ENCODE measurements around the gene ELAVL3. TPM values are rescaled to one million over a fixed set of nuclear protein-coding genes. Genes with fewer than 3 reads are reported as not detected.

The ELAVL3 gene
- polyA plus RNA-seq, 1 donor from 2014 or later, result 38.7 TPM

GRCh38 chr19:11458236-11458900 is 22.5 kb downstream of the ELAVL3 start:
- no peak overlapping the region for H3K9ac ChIP-seq (ENCODE audit: low read length)
- H3K4me2 ChIP-seq (ENCODE audit: low read length), result no peak overlapping the region
- H3K9me2 ChIP-seq (ENCODE audit: insufficient read depth, low read length), result no peaks in the 10 kb centered on the region
- no peaks in the 10 kb centered on the region for H3K9me3 ChIP-seq (ENCODE audit: low read length)
- H4K20me1 ChIP-seq (ENCODE audit: insufficient read depth), result no peaks in the 10 kb centered on the region
- no peaks in the 10 kb centered on the region for H3F3A ChIP-seq (ENCODE audit: insufficient read depth, low read length, poor library complexity, severe bottlenecking)
- H3K79me2 ChIP-seq (replicated peaks; ENCODE audit: insufficient read depth, low read length), result no peaks in the 10 kb centered on the region
- H3K36me3 ChIP-seq (ENCODE audit: insufficient read depth, low read length), result no peaks in the 10 kb centered on the region
- TF ChIP-seq EZH2 (IDR thresholded peaks at IDR 0.05; ENCODE audit: borderline replicate concordance, insufficient read depth, low read length, poor library complexity, severe bottlenecking) (no peak), MXI1 (conservative IDR thresholded peaks at IDR 0.05; ENCODE audit: poor library complexity, severe bottlenecking) (no peak), SMC3 (conservative IDR thresholded peaks at IDR 0.05; ENCODE audit: poor library complexity) (no peak), RAD21 (conservative IDR thresholded peaks at IDR 0.05) (no peak), CTCF (IDR thresholded peaks at IDR 0.05; ENCODE audit: poor library complexity, severe bottlenecking) (no peak), REST (IDR thresholded peaks at IDR 0.05; ENCODE audit: borderline replicate concordance) (no peak), EP300 (conservative IDR thresholded peaks at IDR 0.05; ENCODE audit: poor library complexity, severe bottlenecking) (no peak), TAF1 (IDR thresholded peaks at IDR 0.05; ENCODE audit: low read depth) (no peak)
- H2AFZ ChIP-seq (ENCODE audit: low read depth, low read length), result no peak overlapping the region
- H3K27ac ChIP-seq (ENCODE audit: low read length), result no peak overlapping the region
- H3K27me3 ChIP-seq (ENCODE audit: insufficient read depth, low read depth, low read length), result no peaks in the 10 kb centered on the region
- no peak overlapping the region for H3K4me3 ChIP-seq (ENCODE audit: low read length)

- Histone ChIP-seq H2AFZ (ENCODE audit: low read depth, low read length) (no peak overlapping the region), H3K79me2 (replicated peaks; ENCODE audit: insufficient read depth, low read length) (no peaks in the 10 kb centered on the region), H3K4me3 (ENCODE audit: low read length) (no peak overlapping the region), H3K27me3 (ENCODE audit: insufficient read depth, low read depth, low read length) (no peaks in the 10 kb centered on the region), H3K36me3 (ENCODE audit: insufficient read depth, low read length) (no peaks in the 10 kb centered on the region), H3K9me3 (ENCODE audit: low read length) (no peaks in the 10 kb centered on the region), H3K4me2 (ENCODE audit: low read length) (no peak overlapping the region), H3K9ac (ENCODE audit: low read length) (no peak overlapping the region), H4K20me1 (ENCODE audit: insufficient read depth) (no peaks in the 10 kb centered on the region), H3K27ac (ENCODE audit: low read length) (no peak overlapping the region), H3F3A (ENCODE audit: insufficient read depth, low read length, poor library complexity, severe bottlenecking) (no peaks in the 10 kb centered on the region), H3K9me2 (ENCODE audit: insufficient read depth, low read length) (no peaks in the 10 kb centered on the region)
- TF ChIP-seq TAF1 (IDR thresholded peaks at IDR 0.05; ENCODE audit: low read depth), result no peak
- no peak for TF ChIP-seq REST (IDR thresholded peaks at IDR 0.05; ENCODE audit: borderline replicate concordance)
- TF ChIP-seq MXI1 (conservative IDR thresholded peaks at IDR 0.05; ENCODE audit: poor library complexity, severe bottlenecking), result no peak
- TF ChIP-seq SMC3 (conservative IDR thresholded peaks at IDR 0.05; ENCODE audit: poor library complexity), result no peak
- no peak for TF ChIP-seq RAD21 (conservative IDR thresholded peaks at IDR 0.05)
- no peak for TF ChIP-seq EP300 (conservative IDR thresholded peaks at IDR 0.05; ENCODE audit: poor library complexity, severe bottlenecking)
- no peak for TF ChIP-seq POLR2AphosphoS5 (IDR thresholded peaks at IDR 0.05)
- TF ChIP-seq CTCF (IDR thresholded peaks at IDR 0.05; ENCODE audit: poor library complexity, severe bottlenecking), result no peak
- no peak for TF ChIP-seq EZH2 (IDR thresholded peaks at IDR 0.05; ENCODE audit: borderline replicate concordance, insufficient read depth, low read length, poor library complexity, severe bottlenecking)
Measured at GRCh38 chr19:11457831-11458230, 23.0 kb downstream of the ELAVL3 start.
